GM21786 (cell line): ENCODE results near the gene SLC29A1.
A peak's percentile ranks its signal among the peaks of the same experiment; 100 is the strongest.

Source experiments
- ATAC-seq: cut with Tn5 transposase; IDR thresholded peaks from one replicate; pipeline ENCODE4 v1.9.1; 2021; ENCODE audit not compliant: unreplicated experiment

Gene SLC29A1

GRCh38 chr6:44234101-44235025 is 11.0 kb downstream of the SLC29A1 start:
- ATAC-seq, result no peak

GRCh38 chr6:44235269-44235668 is 11.9 kb downstream of the SLC29A1 start:
- no peak for ATAC-seq

- ATAC-seq, result no peak
These were observed 12.6 kb downstream of the SLC29A1 start for GRCh38 chr6:44235891-44236516.

- peak; percentile 76 for ATAC-seq
These were observed 13.8 kb downstream of the SLC29A1 start for GRCh38 chr6:44237021-44237812.

- peak; percentile 69 for ATAC-seq
These were observed 14.5 kb downstream of the SLC29A1 start for GRCh38 chr6:44237813-44238433.

- no peak for ATAC-seq
These were observed 15.4 kb downstream of the SLC29A1 start for GRCh38 chr6:44238687-44239350.

GRCh38 chr6:44243345-44243744 is 19.9 kb downstream of the SLC29A1 start:
- ATAC-seq, result no peak

- ATAC-seq, result no peak
These were observed 22.1 kb downstream of the SLC29A1 start for GRCh38 chr6:44245391-44245911.

- ATAC-seq, result peak; percentile 44
These were observed 22.7 kb downstream of the SLC29A1 start for GRCh38 chr6:44245912-44246662.

- peak; percentile 60 for ATAC-seq
These were observed 23.4 kb downstream of the SLC29A1 start, which contains the start of gene HSP90AB1 for GRCh38 chr6:44246663-44247337. TSS of gene HSP90AB1 (plus strand) at chr6:44247101. CDS start at chr6:44248630, 1,529 bp downstream.

GRCh38 chr6:44247338-44248302 is 24.2 kb downstream of the SLC29A1 start:
- peak; percentile 29 for ATAC-seq

- ATAC-seq, result no peak
These were observed 25.2 kb downstream of the SLC29A1 start for GRCh38 chr6:44248579-44248978.

GRCh38 chr6:44249082-44249748 is 25.8 kb downstream of the SLC29A1 start:
- no peak for ATAC-seq

GRCh38 chr6:44250067-44250717 is 26.8 kb downstream of the SLC29A1 start:
- no peak for ATAC-seq

- no peak for ATAC-seq
These were observed 27.3 kb downstream of the SLC29A1 start for GRCh38 chr6:44250718-44251123.
